Colonic mucosa (tissue), 4 donors: ENCODE measurements around the gene INTS6L. TPM values are rescaled to one million over a fixed set of nuclear protein-coding genes. Genes with fewer than 3 reads are reported as not detected.

Experiments used
- DNase-seq: peaks from one replicate; pipeline ENCODE4 v3.0.0-alpha.2; 2020
- H3K27ac ChIP-seq: fragments of 200-600 bp; one replicate; pipeline ENCODE4 v1.8.0; 2021
- H3K27me3 ChIP-seq: fragments of 200-600 bp; one replicate; pipeline ENCODE4 v1.8.0; 2021
- H3K36me3 ChIP-seq: fragments of 200-600 bp; one replicate; pipeline ENCODE4 v1.8.0; 2021
- H3K4me1 ChIP-seq: fragments of 200-600 bp; one replicate; pipeline ENCODE4 v1.8.0; 2021; ENCODE audit warnings: mild to moderate bottlenecking
- H3K4me3 ChIP-seq: fragments of 200-600 bp; one replicate; pipeline ENCODE4 v1.8.0; 2021
- H3K9ac ChIP-seq, 2 donors: one replicate each; pipeline ENCODE4 v1.7.0; 2013; ENCODE audit warnings: control low read depth in 2 of 2, low read depth in 2 of 2, low read length in 2 of 2
- H3K9me3 ChIP-seq: fragments of 200-600 bp; one replicate; pipeline ENCODE4 v1.8.0; 2021
- intact Hi-C: fragments of 100-400 bp; cut with DNase I; formaldehyde crosslinking; loops from one replicate; pipeline ENCODE4 v1.14.1; 2022
- total RNA-seq, 2 donors: library from RNA; stranded (reverse); fragmentation: NEBNext Ultra II Directional in 1 of 2; extraction: Animal tissue kit (Norgen Biotek cat#: 25700) in 1 of 2; gene quantifications; one replicate each; pipeline ENCODE4 v1.2.1, GENCODE V29; 2021
- TF ChIP-seq, protein P1 (sequence below): fragments of 200-600 bp; IDR thresholded peaks from one replicate; pipeline ENCODE4 v1.8.0; 2022; ENCODE audit warnings: antibody characterized with exemption, mild to moderate bottlenecking
- donor health status: healthy.
- donor health status: DM: no; HTN: no; CAD: no.
- donor health status: DM: no; HTN: no; CAD: no.

Gene INTS6L
- total RNA-seq, 2 donors from 2014 or later, result 14.8 to 16.2 TPM

DNA sequence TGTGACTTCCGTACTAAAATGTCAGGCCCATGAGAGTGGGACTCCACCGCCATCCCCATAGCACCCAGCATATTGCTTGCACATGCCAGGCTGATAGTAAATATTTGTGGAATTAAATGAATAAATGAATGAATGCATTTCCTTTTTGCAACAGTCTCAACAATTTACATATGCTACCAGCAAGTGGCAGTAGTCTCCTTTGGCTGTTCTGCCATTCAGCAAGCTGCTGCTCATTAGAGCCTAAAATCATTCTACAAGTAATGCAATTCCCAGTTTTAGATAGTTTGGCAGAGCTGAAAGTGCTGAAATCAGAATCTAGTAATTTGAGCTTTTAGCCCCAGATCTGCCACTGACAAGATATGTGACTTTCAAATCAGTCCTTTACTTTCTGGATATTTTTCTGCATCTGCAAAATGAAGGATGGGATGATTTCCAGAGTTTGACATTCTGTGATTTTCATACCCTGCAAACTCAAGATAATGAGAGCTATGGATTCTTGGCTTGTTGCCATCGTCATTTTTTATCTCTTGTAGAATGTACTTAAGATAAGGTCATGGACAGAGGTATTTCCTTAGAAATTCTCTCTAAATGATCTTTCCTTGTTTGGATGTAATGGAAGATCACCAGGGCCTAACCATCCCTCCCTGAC is 35.7 kb upstream of the INTS6L start:
- Histone ChIP-seq H3K4me1 (no peaks in the 10 kb centered on the region), H3K36me3 (no peaks in the 10 kb centered on the region), H3K9ac (no peak overlapping the region), H3K9me3 (no peaks in the 10 kb centered on the region), H3K27me3 (no peaks in the 10 kb centered on the region), H3K4me3 (no peak overlapping the region), H3K27ac (no peak overlapping the region)
- no peak for DNase-seq
- TF ChIP-seq, protein P1, sequence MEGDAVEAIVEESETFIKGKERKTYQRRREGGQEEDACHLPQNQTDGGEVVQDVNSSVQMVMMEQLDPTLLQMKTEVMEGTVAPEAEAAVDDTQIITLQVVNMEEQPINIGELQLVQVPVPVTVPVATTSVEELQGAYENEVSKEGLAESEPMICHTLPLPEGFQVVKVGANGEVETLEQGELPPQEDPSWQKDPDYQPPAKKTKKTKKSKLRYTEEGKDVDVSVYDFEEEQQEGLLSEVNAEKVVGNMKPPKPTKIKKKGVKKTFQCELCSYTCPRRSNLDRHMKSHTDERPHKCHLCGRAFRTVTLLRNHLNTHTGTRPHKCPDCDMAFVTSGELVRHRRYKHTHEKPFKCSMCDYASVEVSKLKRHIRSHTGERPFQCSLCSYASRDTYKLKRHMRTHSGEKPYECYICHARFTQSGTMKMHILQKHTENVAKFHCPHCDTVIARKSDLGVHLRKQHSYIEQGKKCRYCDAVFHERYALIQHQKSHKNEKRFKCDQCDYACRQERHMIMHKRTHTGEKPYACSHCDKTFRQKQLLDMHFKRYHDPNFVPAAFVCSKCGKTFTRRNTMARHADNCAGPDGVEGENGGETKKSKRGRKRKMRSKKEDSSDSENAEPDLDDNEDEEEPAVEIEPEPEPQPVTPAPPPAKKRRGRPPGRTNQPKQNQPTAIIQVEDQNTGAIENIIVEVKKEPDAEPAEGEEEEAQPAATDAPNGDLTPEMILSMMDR, result peak; percentile 42
- intact Hi-C loops, result loop anchor here (10.0 kb wide), 1 partner anchor 90 kb away; no protein-coding TSS in a partner anchor

DNA sequence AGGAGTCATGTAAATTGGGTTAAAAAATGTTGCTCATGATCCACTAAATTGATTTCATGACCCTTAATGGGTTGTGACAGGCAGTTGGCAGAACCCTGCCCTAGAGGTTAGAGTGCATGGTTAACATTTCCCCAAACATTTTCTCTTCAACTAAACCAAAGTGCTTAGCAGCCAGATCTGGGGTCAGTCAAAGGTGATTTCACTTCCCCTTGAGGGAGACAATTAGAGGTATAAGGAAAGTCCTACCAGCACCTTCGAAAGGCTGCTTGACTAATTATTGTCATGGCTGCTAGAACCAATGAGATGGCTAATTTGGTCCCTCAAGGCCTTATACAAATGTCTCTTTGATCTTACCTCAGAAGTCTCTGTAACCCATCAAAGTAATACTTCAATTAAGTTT is 30.9 kb upstream of the INTS6L start:
- intact Hi-C loops, result loop anchor here (10.0 kb wide), 1 partner anchor 85 kb away; no protein-coding TSS in a partner anchor
- no peaks in the 10 kb centered on the region for H3K36me3 ChIP-seq
- TF ChIP-seq, protein P1, result no peak

DNA sequence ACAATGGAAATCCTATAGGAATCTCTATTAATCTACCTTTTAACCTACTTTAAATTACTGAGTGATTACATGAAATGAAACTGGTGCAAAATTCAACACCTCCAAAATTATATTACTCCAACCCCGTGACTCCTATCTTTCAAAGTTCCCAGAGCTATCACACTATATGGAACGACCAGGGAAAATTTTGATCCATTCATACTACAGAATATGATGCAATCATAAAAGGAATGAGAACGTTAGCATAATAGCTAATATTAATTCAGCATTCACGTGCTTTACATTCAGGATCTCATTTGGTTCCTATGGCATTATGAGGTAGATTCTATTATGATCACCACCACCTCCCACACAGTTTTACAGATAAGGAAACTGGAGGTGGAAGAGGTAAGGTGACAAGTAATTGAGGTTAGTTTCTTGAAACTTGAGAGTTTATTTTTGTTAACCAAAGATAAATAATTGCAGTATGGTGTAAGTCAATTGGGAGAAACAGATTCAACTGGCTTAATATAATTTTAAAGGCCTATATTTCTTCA is 29.4 kb upstream of the INTS6L start:
- Histone ChIP-seq H3K9me3 (no peaks in the 10 kb centered on the region), H3K9ac (no peak overlapping the region), H3K27me3 (no peaks in the 10 kb centered on the region), H3K36me3 (no peaks in the 10 kb centered on the region), H3K27ac (no peak overlapping the region), H3K4me1 (no peaks in the 10 kb centered on the region), H3K4me3 (no peak overlapping the region)
- DNase-seq, result no peak
- intact Hi-C loops, result no loop called here
- TF ChIP-seq, protein P1, result no peak

More for the DNA sequence above, 30.9 kb upstream of the INTS6L start:
- no peaks in the 10 kb centered on the region for H3K27me3 ChIP-seq
- H3K9me3 ChIP-seq, result no peaks in the 10 kb centered on the region
- H3K9ac ChIP-seq, result no peak overlapping the region
- no peaks in the 10 kb centered on the region for H3K4me1 ChIP-seq
- no peak overlapping the region for H3K4me3 ChIP-seq
- no peak for DNase-seq
- no peak overlapping the region for H3K27ac ChIP-seq

DNA sequence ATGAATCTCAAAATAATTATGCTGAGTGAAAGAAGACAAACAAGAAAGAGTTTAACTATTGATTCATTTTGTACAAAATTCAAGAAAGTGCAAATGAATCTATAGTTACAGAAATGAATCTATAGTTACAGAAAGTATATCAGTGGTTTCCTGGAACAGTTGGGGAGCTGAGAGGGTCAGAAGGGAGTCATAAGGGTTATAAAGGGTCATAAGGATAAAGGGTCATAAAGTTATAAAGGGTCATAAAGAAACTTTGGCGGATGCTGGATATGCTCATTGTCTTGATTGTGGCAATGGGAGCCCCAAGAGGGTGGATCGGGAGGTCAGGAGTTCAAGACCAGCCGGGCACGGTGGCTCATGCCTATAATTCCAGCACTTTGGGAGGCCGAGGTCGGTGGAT is 26.0 kb upstream of the INTS6L start:
- Histone ChIP-seq H3K27me3 (no peaks in the 10 kb centered on the region), H3K9ac (no peak overlapping the region), H3K4me3 (no peak overlapping the region), H3K4me1 (no peaks in the 10 kb centered on the region), H3K27ac (no peak overlapping the region), H3K36me3 (no peaks in the 10 kb centered on the region), H3K9me3 (no peaks in the 10 kb centered on the region)
- DNase-seq, result no peak
- intact Hi-C loops, result no loop called here
- TF ChIP-seq, protein P1, result no peak

DNA sequence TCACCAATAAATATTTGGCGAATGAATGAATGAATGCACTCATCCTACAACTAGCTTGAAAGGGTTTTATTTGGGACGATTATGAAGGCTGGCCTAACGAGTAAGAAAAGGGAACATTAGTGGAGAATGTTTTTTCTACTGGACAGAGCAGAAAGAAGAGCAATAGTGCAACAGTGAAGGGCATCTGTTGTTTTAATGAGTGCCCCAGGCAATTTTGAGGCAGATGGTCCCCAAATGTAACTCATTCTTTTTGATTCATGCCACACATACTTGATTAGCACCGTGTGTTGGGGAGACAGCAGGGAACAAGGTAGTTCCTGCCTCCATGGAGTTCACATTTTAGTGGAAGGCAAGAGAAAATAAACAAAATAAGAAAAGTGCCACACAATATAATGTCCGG is 22.7 kb upstream of the INTS6L start:
- no peaks in the 10 kb centered on the region for H3K4me1 ChIP-seq
- intact Hi-C loops, result no loop called here

More for the DNA sequence above, 22.7 kb upstream of the INTS6L start:
- no peak for DNase-seq
- Histone ChIP-seq H3K4me3 (no peak overlapping the region), H3K27ac (no peak overlapping the region), H3K9me3 (no peaks in the 10 kb centered on the region), H3K9ac (no peak overlapping the region), H3K36me3 (no peaks in the 10 kb centered on the region), H3K27me3 (no peaks in the 10 kb centered on the region)
- TF ChIP-seq, protein P1, result no peak
